ENCODE measurements around the gene FAM20A. TPM values are rescaled to one million over a fixed set of nuclear protein-coding genes. Genes with fewer than 3 reads are reported as not detected.

FAM20A gene
- total RNA-seq, 2 donors from 2014 or later: under 0.01 to 1.3 TPM

DNA sequence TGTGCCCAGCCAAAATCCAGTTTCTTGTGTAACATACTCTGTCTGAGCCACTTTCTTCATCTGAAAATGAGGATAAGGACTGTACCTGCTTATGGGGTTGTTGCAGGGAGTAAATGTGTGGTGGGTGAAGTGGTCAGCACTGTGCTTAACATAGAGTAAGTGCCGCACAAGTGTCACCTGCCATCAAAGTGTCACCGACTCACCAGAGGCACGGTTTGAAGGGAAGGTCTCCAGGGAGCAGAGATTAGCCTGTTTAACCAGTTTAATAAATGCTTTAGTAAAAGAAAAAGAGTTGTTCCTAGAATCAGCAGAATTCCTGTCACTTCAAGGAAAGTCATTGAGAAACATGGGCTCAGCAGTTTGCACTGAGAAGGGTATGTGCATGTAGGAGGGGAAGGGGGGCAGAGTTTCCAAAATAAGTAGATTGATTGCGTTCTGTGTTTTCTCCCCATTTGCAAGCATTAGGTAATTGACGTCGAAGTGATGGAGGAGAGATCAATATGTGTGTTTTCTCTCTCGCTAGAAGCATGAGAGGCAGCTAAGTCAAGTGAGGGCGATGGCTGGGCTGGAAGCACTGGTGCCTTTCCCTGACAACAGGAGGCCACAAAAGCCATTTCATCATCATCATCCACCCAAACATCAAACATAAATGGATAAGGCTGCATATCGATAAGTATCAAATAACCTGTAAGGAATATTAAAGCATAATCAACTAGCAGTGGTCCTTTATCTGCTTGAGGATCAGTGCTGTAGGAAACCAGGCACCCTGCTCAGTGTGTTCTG is 19.1 kb downstream of the FAM20A start:
- no peak for TF ChIP-seq POLR2A (IDR thresholded peaks at IDR 0.05)
- TF ChIP-seq, protein P1, sequence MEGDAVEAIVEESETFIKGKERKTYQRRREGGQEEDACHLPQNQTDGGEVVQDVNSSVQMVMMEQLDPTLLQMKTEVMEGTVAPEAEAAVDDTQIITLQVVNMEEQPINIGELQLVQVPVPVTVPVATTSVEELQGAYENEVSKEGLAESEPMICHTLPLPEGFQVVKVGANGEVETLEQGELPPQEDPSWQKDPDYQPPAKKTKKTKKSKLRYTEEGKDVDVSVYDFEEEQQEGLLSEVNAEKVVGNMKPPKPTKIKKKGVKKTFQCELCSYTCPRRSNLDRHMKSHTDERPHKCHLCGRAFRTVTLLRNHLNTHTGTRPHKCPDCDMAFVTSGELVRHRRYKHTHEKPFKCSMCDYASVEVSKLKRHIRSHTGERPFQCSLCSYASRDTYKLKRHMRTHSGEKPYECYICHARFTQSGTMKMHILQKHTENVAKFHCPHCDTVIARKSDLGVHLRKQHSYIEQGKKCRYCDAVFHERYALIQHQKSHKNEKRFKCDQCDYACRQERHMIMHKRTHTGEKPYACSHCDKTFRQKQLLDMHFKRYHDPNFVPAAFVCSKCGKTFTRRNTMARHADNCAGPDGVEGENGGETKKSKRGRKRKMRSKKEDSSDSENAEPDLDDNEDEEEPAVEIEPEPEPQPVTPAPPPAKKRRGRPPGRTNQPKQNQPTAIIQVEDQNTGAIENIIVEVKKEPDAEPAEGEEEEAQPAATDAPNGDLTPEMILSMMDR (IDR thresholded peaks at IDR 0.05): no peak
- no peak overlapping the region for H3K4me3 ChIP-seq
- no peak overlapping the region for H3K27ac ChIP-seq
- no peaks in the 10 kb centered on the region for H3K27me3 ChIP-seq
- no peaks in the 10 kb centered on the region for H3K36me3 ChIP-seq (replicated peaks in 1 of 2; ENCODE audit: insufficient read depth in 1 of 2, low read depth in 2 of 2)
- H3K4me1 ChIP-seq: peaks cover 5% of the 10 kb centered on the region
- no peak for DNase-seq
- no peaks in the 10 kb centered on the region for H3K9me3 ChIP-seq
- no peak for ATAC-seq
- 53 to 54% methylated on average over 9 of the region's 9 CpGs for WGBS, 2 donors
- intact Hi-C loops (cut with DNase I): no loop called here

DNA sequence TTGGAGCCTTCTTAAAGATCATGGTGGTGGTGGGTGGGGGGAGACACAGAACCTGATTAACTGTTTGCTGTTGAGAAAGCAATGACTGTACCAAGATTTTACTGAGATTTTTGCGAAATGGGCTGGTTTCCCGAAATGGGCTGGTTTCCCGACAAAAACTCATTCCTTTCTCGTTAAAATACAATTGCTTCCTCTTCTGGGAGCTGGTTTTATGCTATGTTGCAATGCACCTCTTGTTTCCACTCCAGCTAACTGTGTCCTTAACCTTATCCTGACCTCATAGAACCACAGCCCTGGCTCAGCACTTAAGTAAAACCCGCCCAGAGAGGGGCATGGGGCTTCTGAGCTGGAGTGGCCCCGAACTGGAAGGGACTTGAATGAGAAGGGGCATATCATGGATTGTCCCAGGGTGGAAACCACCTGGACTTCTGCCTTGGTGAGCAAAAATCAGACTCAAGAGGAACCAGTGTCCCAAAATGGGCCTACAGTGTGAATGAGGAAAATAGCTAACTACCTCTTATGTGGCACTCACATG is 20.9 kb downstream of the FAM20A start:
- Histone ChIP-seq H3K27me3 (no peaks in the 10 kb centered on the region), H3K9me3 (no peaks in the 10 kb centered on the region), H3K27ac (peak overlapping the region in 1 of 4 donors; percentile 49), H3K4me1 (no peaks in the 10 kb centered on the region), H3K36me3 (replicated peaks in 1 of 2; ENCODE audit: insufficient read depth in 1 of 2, low read depth in 2 of 2) (no peaks in the 10 kb centered on the region), H3K4me3 (no peak overlapping the region)
- 38 to 60% methylated on average over 6 of the region's 6 CpGs for WGBS, 2 donors
- DNase-seq (peak in 1 of 4 donors; percentile 65), ATAC-seq (peak; percentile 64)
- no peak for TF ChIP-seq POLR2A (IDR thresholded peaks at IDR 0.05)
- TF ChIP-seq, protein P1 (IDR thresholded peaks at IDR 0.05): no peak
- intact Hi-C loops (cut with DNase I): no loop called here

DNA sequence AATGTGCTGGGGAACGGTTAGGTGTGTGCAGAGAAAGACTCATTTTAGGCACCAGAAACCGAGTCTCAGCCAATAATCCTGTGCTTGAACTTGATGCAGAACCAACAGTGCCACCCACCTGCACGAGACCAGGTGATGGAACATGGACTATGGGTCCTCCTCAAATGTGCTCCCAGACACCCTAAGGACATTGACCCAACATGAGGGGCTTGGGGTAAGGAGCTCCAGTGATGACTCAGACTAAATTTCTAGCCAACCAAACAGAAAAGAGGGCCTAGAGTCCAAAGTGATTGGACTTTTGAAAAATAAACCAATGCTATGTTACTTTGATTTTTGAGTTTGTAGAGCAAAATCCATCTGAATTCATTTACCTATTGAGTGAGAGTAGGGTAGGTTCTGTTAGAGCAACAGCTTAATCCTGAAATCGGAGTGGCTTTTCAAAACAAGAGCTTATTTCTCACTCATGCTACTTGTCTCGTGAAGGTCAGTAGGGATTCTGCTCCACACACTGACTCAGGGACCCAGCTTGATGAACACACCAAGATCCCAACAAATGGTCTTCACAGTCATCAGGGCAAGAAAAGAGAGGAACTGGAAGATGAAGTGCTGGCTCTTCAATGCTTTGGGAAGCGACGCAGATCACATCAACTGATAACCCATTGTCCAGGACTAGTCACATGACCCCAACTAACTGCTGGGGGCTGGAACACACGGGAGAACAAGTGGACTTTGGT is 21.8 kb downstream of the FAM20A start:
- 81 to 86% methylated on average over 8 of the region's 8 CpGs for WGBS, 2 donors
- TF ChIP-seq, protein P1 (IDR thresholded peaks at IDR 0.05): no peak
- TF ChIP-seq POLR2A (IDR thresholded peaks at IDR 0.05): no peak
- intact Hi-C loops (cut with DNase I): no loop called here
- no peaks in the 10 kb centered on the region for H3K4me1 ChIP-seq
- ATAC-seq: no peak
- no peaks in the 10 kb centered on the region for H3K27me3 ChIP-seq
- no peak for DNase-seq
- H3K4me3 ChIP-seq: no peak overlapping the region
- H3K36me3 ChIP-seq (replicated peaks in 1 of 2; ENCODE audit: insufficient read depth in 1 of 2, low read depth in 2 of 2): no peaks in the 10 kb centered on the region
- H3K27ac ChIP-seq: peak overlapping the region in 1 of 4 donors; percentile 49
- H3K9me3 ChIP-seq: no peaks in the 10 kb centered on the region

DNA sequence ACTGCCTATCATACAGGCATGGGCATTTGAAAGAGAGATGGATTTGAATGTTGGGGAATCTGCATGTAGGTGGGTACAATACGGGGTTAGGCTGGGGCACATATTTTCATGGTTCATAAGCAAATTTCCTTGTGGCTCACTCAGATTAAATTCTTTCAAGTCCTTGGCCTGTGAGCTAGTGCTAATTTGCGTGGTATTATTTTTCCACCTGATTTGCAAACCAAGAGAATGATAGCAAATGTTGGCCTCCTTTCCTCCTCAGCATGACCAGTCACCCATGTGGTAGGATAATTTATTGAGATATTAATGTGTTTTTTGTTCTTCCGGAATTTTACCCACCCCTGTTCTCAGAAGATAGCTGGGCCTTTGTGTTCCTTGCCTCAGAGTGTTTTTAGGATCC is 22.9 kb downstream of the FAM20A start:
- TF ChIP-seq, protein P1 (IDR thresholded peaks at IDR 0.05): no peak
- no peak for TF ChIP-seq POLR2A (IDR thresholded peaks at IDR 0.05)
- intact Hi-C loops (cut with DNase I): no loop called here
- H3K36me3 ChIP-seq (replicated peaks in 1 of 2; ENCODE audit: insufficient read depth in 1 of 2, low read depth in 2 of 2): no peaks in the 10 kb centered on the region
- H3K27ac ChIP-seq: no peak overlapping the region
- 82 to 88% methylated on average over 3 of the region's 3 CpGs for WGBS, 2 donors
- ATAC-seq (no peak), DNase-seq (no peak)
- no peaks in the 10 kb centered on the region for H3K27me3 ChIP-seq
- H3K9me3 ChIP-seq: no peaks in the 10 kb centered on the region
- no peaks in the 10 kb centered on the region for H3K4me1 ChIP-seq
- H3K4me3 ChIP-seq: no peak overlapping the region
